OCI-LY3 (cell line): Measurements from ENCODE around the gene NADK.

Experiments used
- H2AFZ ChIP-seq: fragments of 200-600, 300-600 bp; shearing (Covaris generic); 2 replicates; pipeline ENCODE4 v1.6.0; 2014; ENCODE audit warnings: antibody characterized with exemption, low read depth, low read length
- H3K27ac ChIP-seq: fragments of 200-600, 300-600 bp; sonication (generic); 2 replicates; pipeline ENCODE4 v1.5.1; 2014; ENCODE audit warnings: mild to moderate bottlenecking, low read length, moderate library complexity, mixed read lengths
- H3K27me3 ChIP-seq: fragments of 200-600, 300-600 bp; sonication (generic); 2 replicates; pipeline ENCODE4 v1.6.1; 2014; ENCODE audit warnings: low read depth, low read length, mixed read lengths
- H3K36me3 ChIP-seq: fragments of 200-600, 300-600 bp; sonication (generic); replicated peaks from 2 replicates; pipeline ENCODE3; 2014; ENCODE audit warnings: low read depth, low read length, mixed read lengths
- H3K4me1 ChIP-seq: fragments of 300-600, 200-600 bp; sonication (generic); 2 replicates; pipeline ENCODE4 v1.6.1; 2014; ENCODE audit warnings: low read length, mixed read lengths
- H3K4me2 ChIP-seq: fragments of 200-600, 300-600 bp; sonication (generic); 2 replicates; pipeline ENCODE4 v1.6.1; 2014; ENCODE audit warnings: low read length, mixed read lengths
- H3K4me3 ChIP-seq: fragments of 300-600, 200-600 bp; sonication (generic); 2 replicates; pipeline ENCODE4 v1.5.1; 2014; ENCODE audit warnings: antibody characterized with exemption, mild to moderate bottlenecking, low read length, moderate library complexity
- H3K79me2 ChIP-seq: fragments of 300-600, 200-600 bp; shearing (Covaris generic); 2 replicates; pipeline ENCODE4 v1.6.1; 2014; ENCODE audit warnings: mild to moderate bottlenecking, low read length, mixed read lengths
- H3K9ac ChIP-seq: fragments of 300-600, 200-600 bp; shearing (Covaris generic); 2 replicates; pipeline ENCODE4 v1.6.0; 2014; ENCODE audit warnings: mild to moderate bottlenecking, low read length, moderate library complexity
- H3K9me3 ChIP-seq: fragments of 200-600, 300-600 bp; shearing (Covaris generic); 2 replicates; pipeline ENCODE4 v1.6.1; 2014; ENCODE audit warnings: low read length, mixed read lengths; ENCODE audit not compliant: insufficient read depth
- H4K20me1 ChIP-seq: fragments of 200-600, 300-600 bp; sonication (generic); 2 replicates; pipeline ENCODE4 v1.6.1; 2016; ENCODE audit warnings: low read length, mixed read lengths; ENCODE audit not compliant: insufficient read depth
- EZH2phosphoT487 ChIP-seq: fragments of 200-600 bp; shearing (Covaris generic); IDR thresholded peaks from 2 replicates; pipeline ENCODE4 v1.6.1; 2018; ENCODE audit warnings: antibody characterized with exemption, mixed run types, low read depth
- TF ChIP-seq, protein P1 (sequence below): fragments of 200-600, 300-600 bp; sonication (generic); IDR thresholded peaks from 2 replicates; pipeline ENCODE4 v1.5.1; 2014; ENCODE audit warnings: antibody characterized with exemption, low read length, low read depth

NADK gene

DNA sequence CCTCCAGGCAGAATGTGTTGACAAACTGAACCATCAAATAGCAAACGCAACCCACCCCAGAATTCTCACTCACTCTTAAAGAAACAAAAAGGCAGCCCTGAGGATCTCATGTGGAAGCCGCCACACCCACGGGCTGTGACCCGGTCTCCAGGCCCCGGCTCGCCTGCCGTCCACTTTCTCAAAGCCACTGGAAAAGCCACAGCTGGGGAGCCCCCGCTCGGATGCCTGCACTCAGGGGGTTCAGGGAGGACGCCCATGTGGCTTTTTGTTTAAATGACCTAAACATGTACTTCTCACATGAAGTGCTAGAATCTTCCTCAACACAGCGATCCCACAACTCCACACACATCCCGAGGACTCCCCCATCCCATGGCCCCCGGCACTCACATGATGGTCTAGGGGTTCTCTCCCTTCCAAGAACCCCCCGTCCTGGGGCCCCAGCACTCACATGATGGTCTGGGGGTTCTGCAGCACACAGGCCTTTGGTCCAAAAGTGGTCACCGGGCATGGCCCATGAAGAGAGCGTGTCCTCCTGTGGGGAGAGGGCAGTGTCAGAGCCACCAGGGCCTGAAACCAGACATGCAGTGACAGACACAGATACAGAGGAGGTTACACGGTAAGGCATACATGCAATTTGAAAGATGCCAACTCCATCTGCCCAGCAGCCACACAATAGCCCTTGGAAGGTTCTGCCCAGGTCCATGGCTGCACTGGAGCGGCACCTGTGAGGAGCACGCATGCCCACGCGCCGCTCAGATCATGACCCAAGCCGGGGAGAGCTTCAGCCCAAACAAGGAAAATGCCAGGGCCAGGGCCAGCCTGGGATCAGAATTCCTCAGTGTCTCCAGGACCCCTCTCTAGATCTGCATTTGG is 16.5 kb downstream of the NADK start:
- no peaks in the 10 kb centered on the region for H3K9me3 ChIP-seq
- H3K4me3 ChIP-seq: no peak overlapping the region
- H4K20me1 ChIP-seq: peaks cover 21% of the 10 kb centered on the region
- peaks cover 33% of the 10 kb centered on the region for H3K36me3 ChIP-seq
- H3K79me2 ChIP-seq: peaks cover 89% of the 10 kb centered on the region
- TF ChIP-seq, protein P1, sequence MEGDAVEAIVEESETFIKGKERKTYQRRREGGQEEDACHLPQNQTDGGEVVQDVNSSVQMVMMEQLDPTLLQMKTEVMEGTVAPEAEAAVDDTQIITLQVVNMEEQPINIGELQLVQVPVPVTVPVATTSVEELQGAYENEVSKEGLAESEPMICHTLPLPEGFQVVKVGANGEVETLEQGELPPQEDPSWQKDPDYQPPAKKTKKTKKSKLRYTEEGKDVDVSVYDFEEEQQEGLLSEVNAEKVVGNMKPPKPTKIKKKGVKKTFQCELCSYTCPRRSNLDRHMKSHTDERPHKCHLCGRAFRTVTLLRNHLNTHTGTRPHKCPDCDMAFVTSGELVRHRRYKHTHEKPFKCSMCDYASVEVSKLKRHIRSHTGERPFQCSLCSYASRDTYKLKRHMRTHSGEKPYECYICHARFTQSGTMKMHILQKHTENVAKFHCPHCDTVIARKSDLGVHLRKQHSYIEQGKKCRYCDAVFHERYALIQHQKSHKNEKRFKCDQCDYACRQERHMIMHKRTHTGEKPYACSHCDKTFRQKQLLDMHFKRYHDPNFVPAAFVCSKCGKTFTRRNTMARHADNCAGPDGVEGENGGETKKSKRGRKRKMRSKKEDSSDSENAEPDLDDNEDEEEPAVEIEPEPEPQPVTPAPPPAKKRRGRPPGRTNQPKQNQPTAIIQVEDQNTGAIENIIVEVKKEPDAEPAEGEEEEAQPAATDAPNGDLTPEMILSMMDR: no peak
- no peak for TF ChIP-seq EZH2phosphoT487
- no peak overlapping the region for H3K9ac ChIP-seq
- H3K4me2 ChIP-seq: no peak overlapping the region
- no peak overlapping the region for H3K27ac ChIP-seq
- H3K27me3 ChIP-seq: no peaks in the 10 kb centered on the region
- no peaks in the 10 kb centered on the region for H3K4me1 ChIP-seq
- H2AFZ ChIP-seq: no peak overlapping the region

DNA sequence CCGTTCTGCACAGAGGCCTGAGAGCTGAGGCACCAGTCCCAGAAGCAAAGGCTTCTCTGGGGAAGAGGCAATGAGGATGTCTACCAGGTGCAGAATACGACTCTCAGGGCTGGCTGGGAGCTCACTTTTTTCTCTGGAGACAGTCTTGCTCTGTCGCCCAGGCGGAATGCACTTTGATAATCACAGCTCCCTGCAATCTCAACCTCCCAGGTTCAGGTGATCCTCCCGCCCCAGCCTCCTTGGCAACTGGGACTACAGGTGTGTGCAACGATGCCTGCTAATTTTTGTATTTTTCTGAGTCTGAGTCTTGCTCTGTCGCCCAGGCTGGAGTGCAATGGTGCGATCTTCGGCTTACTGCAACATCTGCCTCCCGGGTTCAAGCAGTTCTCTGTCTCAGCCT is 17.6 kb downstream of the NADK start:
- Histone ChIP-seq H3K79me2 (peaks cover 78% of the 10 kb centered on the region), H3K4me2 (no peak overlapping the region), H3K4me1 (no peaks in the 10 kb centered on the region), H3K27me3 (no peaks in the 10 kb centered on the region), H3K36me3 (peaks cover 43% of the 10 kb centered on the region), H3K27ac (no peak overlapping the region), H3K9ac (no peak overlapping the region), H3K9me3 (no peaks in the 10 kb centered on the region), H2AFZ (no peak overlapping the region), H3K4me3 (no peak overlapping the region), H4K20me1 (peaks cover 21% of the 10 kb centered on the region)
- TF ChIP-seq, protein P1: no peak
- no peak for TF ChIP-seq EZH2phosphoT487

DNA sequence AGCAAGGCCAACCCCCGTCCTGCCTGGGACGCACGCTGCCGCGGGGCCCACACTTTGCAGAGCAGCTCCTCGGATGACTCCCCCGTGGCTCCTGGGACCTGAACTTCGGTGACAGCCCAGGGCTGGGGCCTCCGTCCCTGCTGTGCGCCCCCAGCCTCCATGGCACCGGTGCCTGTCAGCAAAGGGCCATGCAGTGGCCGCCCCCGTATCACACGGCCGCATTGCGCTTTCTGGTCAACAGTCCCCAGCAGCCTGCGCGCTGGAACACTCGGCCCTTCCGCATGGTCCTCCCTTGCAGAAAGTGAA is 18.0 kb downstream of the NADK start:
- TF ChIP-seq EZH2phosphoT487: no peak
- TF ChIP-seq, protein P1: no peak
- H3K4me1 ChIP-seq: no peaks in the 10 kb centered on the region
- no peak overlapping the region for H3K27ac ChIP-seq
- H3K4me2 ChIP-seq: no peak overlapping the region
- H3K9ac ChIP-seq: no peak overlapping the region
- H3K9me3 ChIP-seq: no peaks in the 10 kb centered on the region
- peaks cover 21% of the 10 kb centered on the region for H4K20me1 ChIP-seq
- H3K27me3 ChIP-seq: no peaks in the 10 kb centered on the region
- peaks cover 45% of the 10 kb centered on the region for H3K36me3 ChIP-seq
- H3K4me3 ChIP-seq: no peak overlapping the region
- no peak overlapping the region for H2AFZ ChIP-seq
- peaks cover 74% of the 10 kb centered on the region for H3K79me2 ChIP-seq

DNA sequence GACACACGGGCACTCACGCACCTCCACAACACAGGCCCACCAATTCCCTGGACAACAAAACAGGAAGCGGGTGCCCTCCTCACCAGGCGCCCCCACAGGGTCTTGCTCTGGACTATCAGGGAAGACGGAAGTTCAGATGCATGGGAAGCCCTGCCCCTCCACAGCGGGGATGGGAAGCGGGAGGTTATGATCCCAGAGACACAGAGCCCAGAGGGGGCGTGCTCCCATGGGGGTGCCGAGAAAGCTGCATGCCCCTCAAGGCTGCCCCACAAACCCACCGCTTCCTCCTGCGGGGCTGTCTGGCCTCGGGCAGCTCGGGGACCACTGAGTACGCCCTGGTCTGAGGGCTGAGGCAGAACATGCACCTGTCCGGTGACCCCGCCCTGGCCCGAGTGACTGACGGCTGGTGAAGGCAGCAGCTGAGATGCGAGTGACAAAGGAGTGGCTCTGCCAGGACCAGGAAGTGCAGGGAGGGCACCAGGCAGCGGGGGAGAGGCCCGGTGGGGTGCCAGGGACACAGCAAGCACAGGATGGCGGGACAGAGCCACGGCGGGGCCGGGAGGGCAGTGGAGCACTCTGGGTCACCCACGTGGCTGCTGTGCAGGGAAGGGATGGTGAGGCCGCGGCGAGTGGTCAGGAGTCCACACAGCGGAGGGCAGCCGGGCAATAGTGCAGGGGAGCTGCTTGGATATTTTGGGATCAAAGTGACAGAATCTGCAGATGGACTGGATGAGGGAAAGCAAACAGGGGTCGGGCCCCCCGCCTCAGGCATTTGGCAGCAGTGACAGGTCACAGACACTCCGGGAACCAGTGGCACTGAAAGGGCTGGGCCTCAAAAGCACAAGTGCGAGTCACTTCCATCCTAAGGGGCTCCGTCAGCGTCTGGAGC is 18.6 kb downstream of the NADK start:
- no peak overlapping the region for H2AFZ ChIP-seq
- H3K36me3 ChIP-seq: peaks cover 47% of the 10 kb centered on the region
- no peaks in the 10 kb centered on the region for H3K4me1 ChIP-seq
- TF ChIP-seq, protein P1: no peak
- no peak for TF ChIP-seq EZH2phosphoT487
- H4K20me1 ChIP-seq: peaks cover 21% of the 10 kb centered on the region
- H3K4me2 ChIP-seq: no peak overlapping the region
- H3K27ac ChIP-seq: no peak overlapping the region
- H3K4me3 ChIP-seq: no peak overlapping the region
- peaks cover 68% of the 10 kb centered on the region for H3K79me2 ChIP-seq
- H3K9ac ChIP-seq: no peak overlapping the region
- no peaks in the 10 kb centered on the region for H3K9me3 ChIP-seq
- H3K27me3 ChIP-seq: no peaks in the 10 kb centered on the region
